GM19240 (cell line): ENCODE results near the gene MYBPC3.
"Not testable (repeated sequence)": the region's sequence is repeated elsewhere in the genome, so short reads cannot be mapped to it uniquely, and the experiment has no call there.

Source experiments
- DNase-seq: peaks from one replicate; pipeline ENCODE4 v3.0.0; 2011; ENCODE audit warnings: low spot score; ENCODE audit not compliant: insufficient read length

MYBPC3 gene

GRCh38 chr11:47338396-47339241, 13.9 kb downstream of the MYBPC3 start:
- no peak for DNase-seq

DNA sequence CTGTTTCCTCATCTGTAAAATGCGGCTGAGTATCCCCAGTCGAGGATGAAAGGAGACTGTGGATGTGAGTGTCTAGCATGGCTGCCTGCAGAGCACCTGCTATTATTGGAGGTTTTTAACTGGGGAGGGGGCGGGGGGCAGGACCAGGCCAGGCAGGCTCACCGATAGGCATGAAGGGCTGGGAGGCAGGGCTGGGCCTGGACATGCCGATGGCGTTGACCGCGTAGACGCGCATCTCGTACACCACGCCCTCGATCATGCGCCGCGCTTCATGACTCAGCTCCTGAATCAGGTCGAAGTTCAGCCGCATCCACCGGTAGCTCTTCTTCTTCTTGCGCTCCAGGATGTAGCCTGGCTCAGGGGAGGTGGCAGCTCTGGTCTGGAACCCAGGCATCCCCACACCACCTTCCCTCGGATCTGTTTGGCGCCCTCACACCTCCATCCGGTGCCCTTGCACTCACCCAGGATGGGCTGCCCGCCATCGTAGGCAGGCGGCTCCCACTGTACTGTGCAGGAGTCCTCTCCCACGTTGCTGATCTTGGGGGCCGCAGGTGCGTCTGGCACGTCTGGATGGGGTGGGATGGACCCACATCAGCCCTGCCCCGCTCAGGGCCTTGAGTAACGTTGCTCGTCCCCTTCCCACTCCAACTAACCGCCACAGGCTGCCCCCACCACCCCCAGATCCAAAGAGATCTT, 15.1 kb downstream of the MYBPC3 start:
- no peak for DNase-seq

- no peak for DNase-seq
Measured at GRCh38 chr11:47336595-47336994, 15.9 kb downstream of the MYBPC3 start.

DNA sequence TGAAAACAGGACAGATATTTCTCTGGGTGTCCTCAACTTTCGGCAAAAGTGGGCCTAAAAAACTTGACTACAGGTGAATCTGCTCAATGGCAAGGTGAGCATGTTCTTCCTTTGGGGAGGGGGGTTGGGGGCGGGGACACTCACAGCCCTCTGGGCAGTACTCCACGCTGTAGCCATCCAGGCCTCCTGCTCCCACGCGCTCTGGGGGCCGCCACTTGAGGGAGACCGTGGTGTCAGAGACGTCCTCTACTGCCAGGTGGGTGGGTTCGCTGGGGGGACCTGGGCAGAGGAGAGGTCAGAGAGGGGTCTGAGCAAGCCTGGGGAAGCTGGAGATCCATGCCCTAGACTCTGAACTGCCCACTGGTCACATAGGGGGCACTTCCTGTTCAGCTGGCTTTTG, 16.8 kb downstream of the MYBPC3 start:
- no peak for DNase-seq

DNA sequence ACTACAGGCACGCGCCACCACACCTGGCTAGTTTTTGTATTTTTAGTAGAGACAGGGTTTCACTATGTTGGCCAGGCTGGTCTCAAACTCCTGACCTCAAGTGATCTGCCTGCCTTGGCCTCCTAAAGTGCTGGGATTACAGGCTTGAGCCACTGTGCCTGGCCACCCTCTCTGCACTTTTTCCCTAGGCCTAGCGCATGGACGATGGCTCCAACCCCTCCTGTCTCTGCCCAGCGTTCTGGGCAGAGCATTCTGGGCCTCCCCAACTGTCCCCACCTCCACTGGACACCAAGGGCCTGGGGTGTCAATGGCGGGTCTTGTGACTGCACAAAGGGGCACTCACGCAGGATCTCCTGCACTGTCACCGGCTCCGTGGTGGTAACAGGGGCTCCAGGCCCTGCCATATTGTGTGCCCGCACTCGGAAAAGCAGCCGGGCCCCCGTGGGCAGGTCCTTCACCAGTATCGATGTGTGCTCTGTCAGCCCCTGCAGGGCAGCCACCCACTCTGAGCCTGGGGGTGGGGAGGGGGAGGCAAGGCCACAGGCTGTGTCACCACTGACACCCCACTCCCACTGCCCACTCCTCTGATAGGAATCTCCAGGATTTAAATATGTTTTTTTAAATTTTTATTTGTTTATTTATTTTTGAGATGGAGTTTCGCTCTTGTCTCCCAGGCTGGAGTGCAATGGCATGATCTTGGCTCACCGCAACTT, 17.6 kb downstream of the MYBPC3 start:
- DNase-seq = not testable (repeated sequence)

DNA sequence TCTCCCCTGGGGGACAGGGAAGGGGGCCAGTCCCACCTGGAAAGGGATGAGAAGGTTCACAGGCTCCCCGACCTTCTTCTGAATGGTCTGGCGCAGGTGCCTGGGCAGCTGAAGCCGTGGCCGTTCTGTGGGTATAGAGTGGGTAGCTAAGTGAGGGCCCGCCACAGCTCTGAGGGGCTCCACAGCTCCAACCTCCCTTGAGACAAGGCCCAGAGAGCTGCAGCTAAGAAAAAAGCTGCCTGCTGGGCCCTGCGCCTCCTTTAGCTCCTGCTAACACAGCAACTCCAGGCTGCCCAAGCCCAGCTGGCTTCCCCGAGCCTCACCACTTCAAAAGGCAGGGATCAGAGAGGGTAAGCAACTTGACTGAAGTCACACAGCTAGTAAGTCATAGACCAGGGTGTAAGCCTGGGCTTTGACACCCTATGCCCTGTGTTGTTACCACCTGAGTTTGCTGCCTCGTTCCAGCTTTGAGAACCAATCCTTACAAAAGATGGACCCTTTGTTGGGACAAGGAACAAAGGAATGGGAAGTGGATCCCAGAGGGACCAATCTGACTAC, 18.5 kb downstream of the MYBPC3 start:
- DNase-seq = no peak

DNA sequence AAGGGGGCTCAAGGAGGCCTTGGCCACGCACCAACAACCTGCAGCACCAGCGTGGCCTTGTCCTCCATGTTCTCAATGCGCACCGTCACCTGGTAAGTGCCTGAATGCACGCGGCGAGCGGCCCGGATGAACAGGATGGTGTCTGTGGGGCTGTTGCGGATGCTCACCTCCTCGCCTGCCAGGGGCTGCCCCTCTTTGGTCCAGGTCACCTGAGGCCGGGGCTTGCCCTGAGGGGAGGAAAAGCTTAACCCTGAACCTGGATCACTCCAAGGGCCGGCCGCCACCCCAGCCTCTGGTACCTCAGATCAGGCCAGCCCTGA, 19.0 kb downstream of the MYBPC3 start:
- no peak for DNase-seq

- no peak for DNase-seq
Measured at GRCh38 chr11:47332791-47333525, 19.5 kb downstream of the MYBPC3 start.

DNA sequence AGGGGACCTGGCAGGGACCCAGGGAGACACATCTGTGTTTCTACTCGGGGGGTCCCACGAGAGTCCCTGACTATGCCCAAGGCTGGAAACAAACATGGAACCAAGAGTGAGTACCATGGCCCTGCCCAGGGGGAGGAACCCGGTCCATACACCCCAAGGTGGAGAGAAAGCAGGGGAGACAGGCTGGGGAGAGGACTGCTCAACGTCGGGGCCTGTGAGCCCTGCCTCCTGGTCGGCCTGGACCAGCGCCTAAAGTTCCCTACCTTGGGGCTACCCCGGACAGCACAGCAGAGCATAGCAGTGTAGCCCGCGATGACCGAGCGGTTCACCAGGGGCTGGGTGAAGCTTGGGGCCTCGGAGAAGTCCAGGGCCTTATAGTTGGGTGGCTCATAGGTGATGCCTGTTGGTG, 20.2 kb downstream of the MYBPC3 start:
- DNase-seq = no peak

GRCh38 chr11:47331454-47332302, 20.8 kb downstream of the MYBPC3 start:
- no peak for DNase-seq

- DNase-seq = no peak
Measured at GRCh38 chr11:47329987-47330931, 22.2 kb downstream of the MYBPC3 start.

DNA sequence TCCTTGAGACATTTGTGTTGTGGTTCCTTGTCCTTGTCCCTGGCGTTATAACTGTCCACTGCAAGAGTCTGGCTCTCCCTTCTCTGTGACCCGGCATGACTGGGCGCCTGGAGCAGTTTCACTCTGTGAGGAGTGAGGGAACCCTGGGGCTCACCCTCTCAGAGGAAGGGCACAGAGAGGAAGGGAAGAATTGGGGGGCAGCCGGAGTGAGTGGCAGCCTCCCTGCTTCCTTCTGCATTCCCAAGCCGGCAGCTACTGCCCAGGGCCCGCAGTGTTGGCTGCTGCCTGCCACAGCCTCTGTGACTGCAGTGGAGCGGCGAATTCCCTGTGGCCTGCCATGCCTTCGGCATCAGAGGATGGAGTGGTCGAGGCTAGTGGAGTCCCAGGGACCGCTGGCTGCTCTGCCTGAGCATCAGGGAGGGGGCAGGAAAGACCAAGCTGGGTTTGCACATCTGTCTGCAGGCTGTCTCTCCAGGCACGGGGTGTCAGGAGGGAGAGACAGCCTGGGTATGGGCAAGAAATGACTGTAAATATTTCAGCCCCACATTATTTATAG, 23.0 kb downstream of the MYBPC3 start:
- DNase-seq = no peak

GRCh38 chr11:47328449-47329390, 23.8 kb downstream of the MYBPC3 start:
- DNase-seq = no peak

DNA sequence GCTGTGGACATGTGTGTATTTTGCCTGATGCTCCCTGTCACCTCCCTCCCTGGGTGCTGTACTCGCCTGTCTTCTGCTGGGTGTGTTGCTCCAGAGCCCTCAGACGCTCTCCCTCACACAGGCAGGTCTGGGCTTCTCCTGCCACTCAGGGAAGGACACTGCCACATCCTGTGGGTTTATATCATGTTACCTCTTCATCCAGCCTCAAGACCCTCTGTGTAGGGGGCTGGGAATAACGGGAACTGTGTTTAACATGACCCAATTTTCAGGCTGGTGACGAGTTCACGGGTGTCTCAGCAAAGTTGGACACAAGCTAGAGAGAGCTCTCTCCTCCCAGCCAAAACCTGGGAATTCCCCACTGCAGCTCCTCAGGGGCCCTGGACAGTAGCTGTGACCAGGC, 24.6 kb downstream of the MYBPC3 start:
- no peak for DNase-seq

GRCh38 chr11:47327025-47327424, 25.5 kb downstream of the MYBPC3 start:
- no peak for DNase-seq

GRCh38 chr11:47326198-47326597, 26.3 kb downstream of the MYBPC3 start:
- DNase-seq = no peak

DNA sequence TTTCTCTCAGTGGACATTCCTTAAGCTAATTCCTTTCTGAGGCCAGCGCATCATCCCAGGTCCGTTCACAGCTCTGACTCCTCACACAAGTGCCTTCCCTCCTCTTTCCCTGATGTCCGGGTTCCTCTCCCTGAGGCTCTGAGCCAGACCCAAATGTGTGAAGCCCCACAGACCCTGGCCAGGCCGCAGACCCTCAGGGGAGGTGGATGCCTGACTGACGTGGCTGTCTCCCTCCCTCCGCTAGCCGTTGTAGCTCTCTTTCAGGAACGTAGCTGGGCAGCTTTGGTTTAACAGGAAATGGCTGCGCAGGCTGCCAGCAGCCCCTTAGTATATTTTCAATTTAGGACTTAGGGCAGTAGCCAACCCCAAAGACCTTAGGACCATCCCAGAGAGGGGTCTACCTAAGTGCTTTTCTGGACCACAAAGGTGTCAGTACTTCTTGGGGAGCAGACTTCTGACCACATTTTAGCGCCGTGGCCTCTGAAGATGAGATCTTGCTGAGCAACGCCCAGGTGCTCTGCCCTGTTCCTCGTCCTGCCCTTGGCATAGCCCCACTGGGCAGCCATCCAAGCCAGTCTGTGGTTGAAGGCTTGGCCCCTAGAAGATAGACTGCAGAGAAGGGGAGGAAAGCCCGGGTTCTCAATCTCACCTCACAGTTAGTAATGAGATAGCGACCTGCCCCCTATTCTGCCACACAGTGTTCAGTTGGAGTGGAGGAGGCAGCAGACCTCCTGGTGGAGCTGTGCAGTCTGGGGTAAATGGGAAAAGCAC, 27.0 kb downstream of the MYBPC3 start:
- DNase-seq = no peak
